ENCODE results near the gene NSMCE1. TPM values are rescaled to one million over a fixed set of nuclear protein-coding genes. Genes with fewer than 3 reads are reported as not detected.

Gene NSMCE1
- 61.5 TPM for polyA plus RNA-seq
- long read RNA-seq, donor 1, transcript NSMCE1-201 (8 exons, 1,067 nt): major isoform, 13 of 14 reads
- long read RNA-seq, donor 1, partial matches to known transcripts: 0 of 14 reads
- long read RNA-seq, donor 1, other reads (novel, unspliced or antisense): 0 of 14 reads
- long read RNA-seq, donor 2, transcript NSMCE1-201 (8 exons, 1,067 nt): major isoform, 25 of 35 reads
- long read RNA-seq, donor 2, partial matches to known transcripts: 6 of 35 reads
- long read RNA-seq, donor 2, other reads (novel, unspliced or antisense): 0 of 35 reads
- long read RNA-seq, donor 3: 0 reads
- long read RNA-seq, donor 4, transcript NSMCE1-201 (8 exons, 1,067 nt): major isoform, 5 of 5 reads
- long read RNA-seq, donor 4, partial matches to known transcripts: 0 of 5 reads
- long read RNA-seq, donor 4, other reads (novel, unspliced or antisense): 0 of 5 reads
- long read RNA-seq, donor 5, transcript NSMCE1-201 (8 exons, 1,067 nt): major isoform, 16 of 16 reads
- long read RNA-seq, donor 5, partial matches to known transcripts: 0 of 16 reads
- long read RNA-seq, donor 5, other reads (novel, unspliced or antisense): 0 of 16 reads
- long read RNA-seq, donor 6, transcript NSMCE1-201 (8 exons, 1,067 nt): major isoform, 28 of 29 reads
- long read RNA-seq, donor 6, partial matches to known transcripts: 0 of 29 reads
- long read RNA-seq, donor 6, other reads (novel, unspliced or antisense): 0 of 29 reads
- long read RNA-seq, donor 7, transcript NSMCE1-201 (8 exons, 1,067 nt): major isoform, 7 of 7 reads
- long read RNA-seq, donor 7, partial matches to known transcripts: 0 of 7 reads
- long read RNA-seq, donor 7, other reads (novel, unspliced or antisense): 0 of 7 reads
- long read RNA-seq, donor 8, transcript NSMCE1-201 (8 exons, 1,067 nt): major isoform, 30 of 38 reads
- long read RNA-seq, donor 8, partial matches to known transcripts: 0 of 38 reads
- long read RNA-seq, donor 8, other reads (novel, unspliced or antisense): 6 of 38 reads
- long read RNA-seq, donor 9, transcript NSMCE1-201 (8 exons, 1,067 nt): major isoform, 29 of 31 reads
- long read RNA-seq, donor 9, partial matches to known transcripts: 0 of 31 reads
- long read RNA-seq, donor 9, other reads (novel, unspliced or antisense): 0 of 31 reads
- long read RNA-seq, donor 10, transcript NSMCE1-201 (8 exons, 1,067 nt): major isoform, 35 of 43 reads
- long read RNA-seq, donor 10, partial matches to known transcripts: 5 of 43 reads
- long read RNA-seq, donor 10, other reads (novel, unspliced or antisense): 0 of 43 reads
- long read RNA-seq, donor 11, transcript NSMCE1-201 (8 exons, 1,067 nt): major isoform, 17 of 17 reads
- long read RNA-seq, donor 11, partial matches to known transcripts: 0 of 17 reads
- long read RNA-seq, donor 11, other reads (novel, unspliced or antisense): 0 of 17 reads

- H3K4me3 ChIP-seq (ENCODE audit: low read length): peak within 1 kb of the TSS; percentile 84
- 0% methylated on average over 2 of the region's 58 CpGs for WGBS (ENCODE audit: insufficient coverage, low lambda C conversion rate)
- no peaks in the 10 kb centered on the region for H3K27me3 ChIP-seq (ENCODE audit: control insufficient read depth, insufficient read depth, low read length)
- no peaks in the 10 kb centered on the region for H3K9me3 ChIP-seq (ENCODE audit: control insufficient read depth, low read depth, low read length)
- peaks cover 25% of the 10 kb centered on the region for H3K4me1 ChIP-seq (ENCODE audit: control insufficient read depth, insufficient read depth, low read length)
- no peaks in the 10 kb centered on the region for H3K36me3 ChIP-seq (ENCODE audit: control insufficient read depth, insufficient read depth, low read length)
- peak; percentile 97 to 98 for DNase-seq
- H3K27ac ChIP-seq (ENCODE audit: low read length): peak within 1 kb of the TSS; percentile 79
Measured at GRCh38 chr16:27268376-27269299, at the start of gene NSMCE1. Gene NSMCE1 (minus strand): TSS chr16:27268772. CDS start chr16:27257570, 11,202 bp downstream.

- Histone ChIP-seq H3K36me3 (ENCODE audit: control insufficient read depth, insufficient read depth, low read length) (peaks cover 3% of the 10 kb centered on the region), H3K4me3 (ENCODE audit: low read length) (no peak overlapping the region), H3K27ac (ENCODE audit: low read length) (peak overlapping the region; percentile 18), H3K4me1 (ENCODE audit: control insufficient read depth, insufficient read depth, low read length) (peaks cover 37% of the 10 kb centered on the region), H3K9me3 (ENCODE audit: control insufficient read depth, low read depth, low read length) (no peaks in the 10 kb centered on the region), H3K27me3 (ENCODE audit: control insufficient read depth, insufficient read depth, low read length) (no peaks in the 10 kb centered on the region)
- 93% methylated on average over 4 of the region's 10 CpGs for WGBS (ENCODE audit: insufficient coverage, low lambda C conversion rate)
- no peak for DNase-seq
Measured at GRCh38 chr16:27317738-27318391, 49.3 kb upstream of the NSMCE1 start.

GRCh38 chr16:27317320-27317719, 48.7 kb upstream of the NSMCE1 start:
- H3K4me1 ChIP-seq (ENCODE audit: control insufficient read depth, insufficient read depth, low read length): peaks cover 37% of the 10 kb centered on the region
- WGBS (ENCODE audit: insufficient coverage, low lambda C conversion rate): no CpG with 5 or more reads among the region's 7 CpGs
- H3K27me3 ChIP-seq (ENCODE audit: control insufficient read depth, insufficient read depth, low read length): no peaks in the 10 kb centered on the region
- H3K27ac ChIP-seq (ENCODE audit: low read length): no peak overlapping the region
- no peak for DNase-seq
- H3K9me3 ChIP-seq (ENCODE audit: control insufficient read depth, low read depth, low read length): no peaks in the 10 kb centered on the region
- no peak overlapping the region for H3K4me3 ChIP-seq (ENCODE audit: low read length)
- H3K36me3 ChIP-seq (ENCODE audit: control insufficient read depth, insufficient read depth, low read length): peaks cover 3% of the 10 kb centered on the region

- no peak for DNase-seq
- Histone ChIP-seq H3K27ac (ENCODE audit: low read length) (peak overlapping the region; percentile 37), H3K27me3 (ENCODE audit: control insufficient read depth, insufficient read depth, low read length) (no peaks in the 10 kb centered on the region), H3K36me3 (ENCODE audit: control insufficient read depth, insufficient read depth, low read length) (peaks cover 3% of the 10 kb centered on the region), H3K4me3 (ENCODE audit: low read length) (no peak overlapping the region), H3K9me3 (ENCODE audit: control insufficient read depth, low read depth, low read length) (no peaks in the 10 kb centered on the region), H3K4me1 (ENCODE audit: control insufficient read depth, insufficient read depth, low read length) (peaks cover 42% of the 10 kb centered on the region)
- no CpG with 5 or more reads among the region's 8 CpGs for WGBS (ENCODE audit: insufficient coverage, low lambda C conversion rate)
Measured at GRCh38 chr16:27316038-27316680, 47.6 kb upstream of the NSMCE1 start.

GRCh38 chr16:27315333-27316037, 46.9 kb upstream of the NSMCE1 start:
- no peaks in the 10 kb centered on the region for H3K27me3 ChIP-seq (ENCODE audit: control insufficient read depth, insufficient read depth, low read length)
- peaks cover 3% of the 10 kb centered on the region for H3K36me3 ChIP-seq (ENCODE audit: control insufficient read depth, insufficient read depth, low read length)
- peak; percentile 78 to 84 for DNase-seq
- 100% methylated on average over 1 of the region's 9 CpGs for WGBS (ENCODE audit: insufficient coverage, low lambda C conversion rate)
- H3K4me1 ChIP-seq (ENCODE audit: control insufficient read depth, insufficient read depth, low read length): peaks cover 43% of the 10 kb centered on the region
- peak overlapping the region; percentile 77 for H3K4me3 ChIP-seq (ENCODE audit: low read length)
- H3K27ac ChIP-seq (ENCODE audit: low read length): peak overlapping the region; percentile 67
- no peaks in the 10 kb centered on the region for H3K9me3 ChIP-seq (ENCODE audit: control insufficient read depth, low read depth, low read length)

GRCh38 chr16:27314986-27315332, 46.4 kb upstream of the NSMCE1 start:
- peaks cover 43% of the 10 kb centered on the region for H3K4me1 ChIP-seq (ENCODE audit: control insufficient read depth, insufficient read depth, low read length)
- DNase-seq: no peak
- no CpG with 5 or more reads among the region's 2 CpGs for WGBS (ENCODE audit: insufficient coverage, low lambda C conversion rate)

GRCh38 chr16:27314161-27314723, 45.7 kb upstream of the NSMCE1 start:
- peak; percentile 54 to 79 for DNase-seq
- peak overlapping the region; percentile 69 for H3K27ac ChIP-seq (ENCODE audit: low read length)
- H3K4me1 ChIP-seq (ENCODE audit: control insufficient read depth, insufficient read depth, low read length): peaks cover 43% of the 10 kb centered on the region
- H3K4me3 ChIP-seq (ENCODE audit: low read length): peak overlapping the region; percentile 77
- H3K9me3 ChIP-seq (ENCODE audit: control insufficient read depth, low read depth, low read length): no peaks in the 10 kb centered on the region
- H3K36me3 ChIP-seq (ENCODE audit: control insufficient read depth, insufficient read depth, low read length): peaks cover 3% of the 10 kb centered on the region
- 0% methylated on average over 1 of the region's 39 CpGs for WGBS (ENCODE audit: insufficient coverage, low lambda C conversion rate)
- H3K27me3 ChIP-seq (ENCODE audit: control insufficient read depth, insufficient read depth, low read length): no peaks in the 10 kb centered on the region

More at GRCh38 chr16:27314986-27315332, 46.4 kb upstream of the NSMCE1 start:
- Histone ChIP-seq H3K4me3 (ENCODE audit: low read length) (peak overlapping the region; percentile 77), H3K9me3 (ENCODE audit: control insufficient read depth, low read depth, low read length) (no peaks in the 10 kb centered on the region), H3K36me3 (ENCODE audit: control insufficient read depth, insufficient read depth, low read length) (peaks cover 3% of the 10 kb centered on the region), H3K27ac (ENCODE audit: low read length) (peak overlapping the region; percentile 67), H3K27me3 (ENCODE audit: control insufficient read depth, insufficient read depth, low read length) (no peaks in the 10 kb centered on the region)
